Measurements from ENCODE around the gene SPA17. TPM values are rescaled to one million over a fixed set of nuclear protein-coding genes. Genes with fewer than 3 reads are reported as not detected.

SPA17 gene
- total and polyA plus RNA-seq, 2 of the 8 experiments (the other 6 are each of a cell fraction or from before 2014, with no cell fraction given), result 3.7 to 5.2 TPM

DNA sequence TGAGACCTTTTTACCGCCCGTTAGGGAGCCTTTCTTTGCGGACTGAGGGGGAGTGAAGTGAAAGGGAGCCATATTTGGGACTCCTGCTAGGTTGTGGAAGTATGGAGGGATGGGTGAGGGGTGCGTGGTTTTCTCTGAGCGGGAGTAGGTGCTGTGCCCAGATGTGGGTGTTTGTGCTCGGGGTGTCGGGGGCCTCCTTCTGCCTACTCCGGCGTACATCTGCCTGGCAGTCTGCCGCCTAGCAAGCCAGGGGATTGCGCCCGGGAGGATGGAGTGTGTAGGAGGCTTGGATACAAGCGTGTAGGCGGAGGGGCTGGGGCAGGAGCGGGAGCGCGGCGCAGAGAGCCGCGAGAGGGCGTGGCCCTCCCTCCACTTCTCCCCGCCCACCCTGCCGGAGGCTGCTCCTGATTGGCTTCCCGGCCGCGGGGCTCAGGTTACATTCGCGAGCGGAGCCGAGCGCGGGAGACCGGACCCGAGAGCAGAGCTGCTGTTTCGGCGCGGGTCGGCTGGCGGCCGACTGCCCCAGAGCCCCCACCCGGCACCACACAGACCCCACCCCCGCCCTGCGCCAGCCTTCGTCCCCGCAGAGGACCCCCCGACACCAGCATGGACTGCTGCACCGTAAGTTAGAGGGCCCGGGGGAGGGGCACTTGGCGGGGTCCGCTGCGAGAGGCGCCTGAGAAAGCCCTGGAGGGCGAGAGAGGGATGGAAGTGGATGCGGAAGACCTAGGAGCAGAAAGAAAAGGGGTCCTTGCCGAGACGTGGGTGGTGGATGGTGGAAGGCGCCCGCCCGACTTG is 66.0 kb downstream of the SPA17 start, which contains the start of gene NRGN (continued):
- TF ChIP-seq RXRA (IDR thresholded peaks at IDR 0.05; ENCODE audit: insufficient read depth, low read depth, low read length), result no peak
- no peak; the same call in 1 of the 2 replicates for TF ChIP-seq RBBP5 (IDR thresholded peaks at IDR 0.05; ENCODE audit: borderline replicate concordance, low read depth, low read length)

Measured in H1 (cell line).